ENCODE measurements around the gene FER1L5.

FER1L5 gene

DNA sequence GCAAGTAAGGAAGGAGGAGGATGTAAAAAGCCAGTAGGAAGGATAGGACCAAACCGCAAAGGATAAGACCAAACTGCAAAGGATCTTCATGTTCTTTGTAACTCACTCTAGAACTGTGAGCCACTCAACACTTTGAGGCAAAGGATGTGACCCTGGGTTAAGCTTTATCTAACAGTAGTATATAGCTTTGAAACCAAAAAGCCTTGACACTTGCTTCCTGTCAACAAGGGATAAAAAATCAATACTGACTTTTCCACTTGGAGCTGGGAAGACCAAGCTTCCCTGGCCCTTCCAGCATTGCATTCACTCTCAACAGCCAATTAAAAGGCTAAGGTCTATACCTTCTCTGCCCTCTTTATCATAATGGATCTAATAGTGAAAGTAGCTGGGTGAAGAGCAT lies 26.4 kb upstream of the FER1L5 start:
- H3K36me3 ChIP-seq (ENCODE audit: control insufficient read depth in 2 of 2, insufficient read depth in 2 of 2, low read length in 2 of 2) = peaks cover 45 to 56% of the 10 kb centered on the region in 2 donors
- H3K4me3 ChIP-seq (ENCODE audit: low read length in 2 of 2) = no peak overlapping the region
- no peaks in the 10 kb centered on the region for H3K4me1 ChIP-seq (ENCODE audit: control insufficient read depth in 2 of 2, insufficient read depth in 2 of 2, low read length in 2 of 2)
- H3K9me3 ChIP-seq (ENCODE audit: control insufficient read depth in 2 of 2, low read length in 2 of 2) = no peaks in the 10 kb centered on the region
- H3K27ac ChIP-seq (ENCODE audit: low read depth in 2 of 2, low read length in 2 of 2) = no peak overlapping the region
- no peak overlapping the region for H3K9ac ChIP-seq (ENCODE audit: low read depth in 1 of 2, low read length in 2 of 2)
- no peaks in the 10 kb centered on the region for H3K27me3 ChIP-seq (ENCODE audit: control insufficient read depth in 2 of 2, insufficient read depth in 2 of 2, low read length in 2 of 2)

GRCh38 chr2:96616535-96616934 lies 26.0 kb upstream of the FER1L5 start:
- Histone ChIP-seq H3K27ac (ENCODE audit: low read depth in 2 of 2, low read length in 2 of 2) (no peak overlapping the region), H3K9me3 (ENCODE audit: control insufficient read depth in 2 of 2, low read length in 2 of 2) (no peaks in the 10 kb centered on the region), H3K27me3 (ENCODE audit: control insufficient read depth in 2 of 2, insufficient read depth in 2 of 2, low read length in 2 of 2) (no peaks in the 10 kb centered on the region), H3K36me3 (ENCODE audit: control insufficient read depth in 2 of 2, insufficient read depth in 2 of 2, low read length in 2 of 2) (peaks cover 41 to 52% of the 10 kb centered on the region in 2 donors), H3K4me1 (ENCODE audit: control insufficient read depth in 2 of 2, insufficient read depth in 2 of 2, low read length in 2 of 2) (no peaks in the 10 kb centered on the region), H3K4me3 (ENCODE audit: low read length in 2 of 2) (no peak overlapping the region), H3K9ac (ENCODE audit: low read depth in 1 of 2, low read length in 2 of 2) (no peak overlapping the region)

DNA sequence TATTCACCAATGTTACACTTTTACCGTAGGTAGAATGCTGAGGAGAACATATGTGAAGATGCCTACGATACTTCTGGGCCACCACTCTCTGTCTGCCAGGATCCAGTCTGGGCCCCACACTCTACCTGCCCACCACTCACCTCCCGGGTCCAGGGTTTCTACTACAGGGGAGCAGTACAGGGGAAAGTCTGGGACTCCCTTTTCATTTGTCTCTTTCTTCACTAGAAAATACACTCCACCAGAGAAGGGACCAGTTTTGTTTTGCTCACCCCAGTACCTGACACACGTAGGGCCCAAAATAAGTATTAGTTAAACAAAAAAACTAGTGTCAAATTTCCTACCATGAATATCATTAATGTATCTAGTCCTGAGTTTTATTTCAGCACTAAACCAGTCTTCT lies 25.6 kb upstream of the FER1L5 start:
- Histone ChIP-seq H3K27me3 (ENCODE audit: control insufficient read depth in 2 of 2, insufficient read depth in 2 of 2, low read length in 2 of 2) (no peaks in the 10 kb centered on the region), H3K4me1 (ENCODE audit: control insufficient read depth in 2 of 2, insufficient read depth in 2 of 2, low read length in 2 of 2) (no peaks in the 10 kb centered on the region), H3K9me3 (ENCODE audit: control insufficient read depth in 2 of 2, low read length in 2 of 2) (no peaks in the 10 kb centered on the region), H3K36me3 (ENCODE audit: control insufficient read depth in 2 of 2, insufficient read depth in 2 of 2, low read length in 2 of 2) (peaks cover 37 to 47% of the 10 kb centered on the region in 2 donors), H3K27ac (ENCODE audit: low read depth in 2 of 2, low read length in 2 of 2) (no peak overlapping the region), H3K9ac (ENCODE audit: low read depth in 1 of 2, low read length in 2 of 2) (no peak overlapping the region), H3K4me3 (ENCODE audit: low read length in 2 of 2) (no peak overlapping the region)

GRCh38 chr2:96618596-96619283 lies 23.8 kb upstream of the FER1L5 start:
- Histone ChIP-seq H3K4me1 (ENCODE audit: control insufficient read depth in 2 of 2, insufficient read depth in 2 of 2, low read length in 2 of 2) (peaks cover 0 to under 1% of the 10 kb centered on the region in 2 donors), H3K9me3 (ENCODE audit: control insufficient read depth in 2 of 2, low read length in 2 of 2) (no peaks in the 10 kb centered on the region), H3K27ac (ENCODE audit: low read depth in 2 of 2, low read length in 2 of 2) (peak overlapping the region in 1 of 2 donors; percentile 16), H3K27me3 (ENCODE audit: control insufficient read depth in 2 of 2, insufficient read depth in 2 of 2, low read length in 2 of 2) (no peaks in the 10 kb centered on the region), H3K4me3 (ENCODE audit: low read length in 2 of 2) (no peak overlapping the region), H3K36me3 (ENCODE audit: control insufficient read depth in 2 of 2, insufficient read depth in 2 of 2, low read length in 2 of 2) (peaks cover 29 to 30% of the 10 kb centered on the region in 2 donors), H3K9ac (ENCODE audit: low read depth in 1 of 2, low read length in 2 of 2) (no peak overlapping the region)

- Histone ChIP-seq H3K9me3 (ENCODE audit: control insufficient read depth in 2 of 2, low read length in 2 of 2) (no peaks in the 10 kb centered on the region), H3K36me3 (ENCODE audit: control insufficient read depth in 2 of 2, insufficient read depth in 2 of 2, low read length in 2 of 2) (peaks cover 27 to 37% of the 10 kb centered on the region in 2 donors), H3K27me3 (ENCODE audit: control insufficient read depth in 2 of 2, insufficient read depth in 2 of 2, low read length in 2 of 2) (no peaks in the 10 kb centered on the region), H3K4me1 (ENCODE audit: control insufficient read depth in 2 of 2, insufficient read depth in 2 of 2, low read length in 2 of 2) (peaks cover 0 to 2% of the 10 kb centered on the region in 2 donors), H3K27ac (ENCODE audit: low read depth in 2 of 2, low read length in 2 of 2) (no peak overlapping the region), H3K4me3 (ENCODE audit: low read length in 2 of 2) (no peak overlapping the region), H3K9ac (ENCODE audit: low read depth in 1 of 2, low read length in 2 of 2) (no peak overlapping the region)
Measured at GRCh38 chr2:96622544-96622943, 20.0 kb upstream of the FER1L5 start.

- H3K9ac ChIP-seq (ENCODE audit: low read depth in 1 of 2, low read length in 2 of 2) = no peak overlapping the region
- peaks cover 0 to 2% of the 10 kb centered on the region in 2 donors for H3K4me1 ChIP-seq (ENCODE audit: control insufficient read depth in 2 of 2, insufficient read depth in 2 of 2, low read length in 2 of 2)
- peaks cover 32 to 43% of the 10 kb centered on the region in 2 donors for H3K36me3 ChIP-seq (ENCODE audit: control insufficient read depth in 2 of 2, insufficient read depth in 2 of 2, low read length in 2 of 2)
- H3K27ac ChIP-seq (ENCODE audit: low read depth in 2 of 2, low read length in 2 of 2) = no peak overlapping the region
- H3K4me3 ChIP-seq (ENCODE audit: low read length in 2 of 2) = no peak overlapping the region
- no peaks in the 10 kb centered on the region for H3K9me3 ChIP-seq (ENCODE audit: control insufficient read depth in 2 of 2, low read length in 2 of 2)
- no peaks in the 10 kb centered on the region for H3K27me3 ChIP-seq (ENCODE audit: control insufficient read depth in 2 of 2, insufficient read depth in 2 of 2, low read length in 2 of 2)
Measured at GRCh38 chr2:96623116-96623515, 19.4 kb upstream of the FER1L5 start.

- peaks cover 23 to 43% of the 10 kb centered on the region in 2 donors for H3K36me3 ChIP-seq (ENCODE audit: control insufficient read depth in 2 of 2, insufficient read depth in 2 of 2, low read length in 2 of 2)
- no peak overlapping the region for H3K9ac ChIP-seq (ENCODE audit: low read depth in 1 of 2, low read length in 2 of 2)
- H3K9me3 ChIP-seq (ENCODE audit: control insufficient read depth in 2 of 2, low read length in 2 of 2) = no peaks in the 10 kb centered on the region
- no peak overlapping the region for H3K27ac ChIP-seq (ENCODE audit: low read depth in 2 of 2, low read length in 2 of 2)
- H3K4me1 ChIP-seq (ENCODE audit: control insufficient read depth in 2 of 2, insufficient read depth in 2 of 2, low read length in 2 of 2) = peaks cover 0 to 2% of the 10 kb centered on the region in 2 donors
- no peak overlapping the region for H3K4me3 ChIP-seq (ENCODE audit: low read length in 2 of 2)
- H3K27me3 ChIP-seq (ENCODE audit: control insufficient read depth in 2 of 2, insufficient read depth in 2 of 2, low read length in 2 of 2) = no peaks in the 10 kb centered on the region
Measured at GRCh38 chr2:96625571-96626552, 16.7 kb upstream of the FER1L5 start.

GRCh38 chr2:96626553-96626942 lies 16.0 kb upstream of the FER1L5 start:
- Histone ChIP-seq H3K27me3 (ENCODE audit: control insufficient read depth in 2 of 2, insufficient read depth in 2 of 2, low read length in 2 of 2) (no peaks in the 10 kb centered on the region), H3K4me1 (ENCODE audit: control insufficient read depth in 2 of 2, insufficient read depth in 2 of 2, low read length in 2 of 2) (peaks cover 0 to 2% of the 10 kb centered on the region in 2 donors), H3K27ac (ENCODE audit: low read depth in 2 of 2, low read length in 2 of 2) (no peak overlapping the region), H3K9me3 (ENCODE audit: control insufficient read depth in 2 of 2, low read length in 2 of 2) (no peaks in the 10 kb centered on the region), H3K36me3 (ENCODE audit: control insufficient read depth in 2 of 2, insufficient read depth in 2 of 2, low read length in 2 of 2) (peaks cover 28 to 48% of the 10 kb centered on the region in 2 donors), H3K4me3 (ENCODE audit: low read length in 2 of 2) (no peak overlapping the region), H3K9ac (ENCODE audit: low read depth in 1 of 2, low read length in 2 of 2) (no peak overlapping the region)

GRCh38 chr2:96631804-96632435 lies 10.6 kb upstream of the FER1L5 start:
- Histone ChIP-seq H3K27ac (ENCODE audit: low read depth in 2 of 2, low read length in 2 of 2) (no peak overlapping the region), H3K36me3 (ENCODE audit: control insufficient read depth in 2 of 2, insufficient read depth in 2 of 2, low read length in 2 of 2) (peaks cover 23 to 45% of the 10 kb centered on the region in 2 donors), H3K4me1 (ENCODE audit: control insufficient read depth in 2 of 2, insufficient read depth in 2 of 2, low read length in 2 of 2) (peaks cover 8 to 10% of the 10 kb centered on the region in 2 donors)

DNA sequence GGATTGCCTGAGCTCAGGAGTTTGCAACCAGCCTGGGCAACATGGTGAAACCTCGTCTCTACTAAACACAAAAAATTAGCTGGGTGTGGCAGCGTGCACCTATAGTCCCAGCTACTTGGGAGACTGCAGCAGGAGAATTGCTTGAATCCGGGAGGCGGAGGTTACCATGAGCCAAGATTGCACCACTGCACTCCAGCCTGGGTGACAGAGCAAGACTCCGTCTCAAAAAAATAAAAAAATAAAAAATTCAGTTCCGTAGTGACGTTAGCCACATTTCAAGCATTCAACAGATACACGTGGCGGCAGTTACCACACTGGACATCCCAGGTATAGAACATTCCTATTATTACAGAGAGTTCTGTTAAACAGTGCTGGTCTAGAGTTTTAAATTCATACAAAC lies 8.9 kb upstream of the FER1L5 start:
- no peak overlapping the region for H3K27ac ChIP-seq (ENCODE audit: low read depth in 2 of 2, low read length in 2 of 2)
- peaks cover 11 to 14% of the 10 kb centered on the region in 2 donors for H3K4me1 ChIP-seq (ENCODE audit: control insufficient read depth in 2 of 2, insufficient read depth in 2 of 2, low read length in 2 of 2)
- no peak overlapping the region for H3K9ac ChIP-seq (ENCODE audit: low read depth in 1 of 2, low read length in 2 of 2)
- H3K9me3 ChIP-seq (ENCODE audit: control insufficient read depth in 2 of 2, low read length in 2 of 2) = no peaks in the 10 kb centered on the region
- no peak overlapping the region for H3K4me3 ChIP-seq (ENCODE audit: low read length in 2 of 2)
- H3K36me3 ChIP-seq (ENCODE audit: control insufficient read depth in 2 of 2, insufficient read depth in 2 of 2, low read length in 2 of 2) = peaks cover 16 to 39% of the 10 kb centered on the region in 2 donors
- H3K27me3 ChIP-seq (ENCODE audit: control insufficient read depth in 2 of 2, insufficient read depth in 2 of 2, low read length in 2 of 2) = no peaks in the 10 kb centered on the region

More at GRCh38 chr2:96631804-96632435, 10.6 kb upstream of the FER1L5 start:
- H3K9ac ChIP-seq (ENCODE audit: low read depth in 1 of 2, low read length in 2 of 2) = no peak overlapping the region
- H3K27me3 ChIP-seq (ENCODE audit: control insufficient read depth in 2 of 2, insufficient read depth in 2 of 2, low read length in 2 of 2) = no peaks in the 10 kb centered on the region
- no peaks in the 10 kb centered on the region for H3K9me3 ChIP-seq (ENCODE audit: control insufficient read depth in 2 of 2, low read length in 2 of 2)
- H3K4me3 ChIP-seq (ENCODE audit: low read length in 2 of 2) = no peak overlapping the region
